A549 (cell line): ENCODE results near the gene PDYN. TPM values are rescaled to one million over a fixed set of nuclear protein-coding genes. Genes with fewer than 3 reads are reported as not detected.

Experiments used
- ATAC-seq, 2 experiments: fragments of 200-7000 bp in 1 of 2; fragments of >200 bp in 1 of 2; cut with Nextera tagmentation in 1 of 2; cut with Tn5 transposase in 1 of 2; 3 replicates each; pipeline versions ENCODE4 v1.8.0 to v1.9.1; 2018 to 2020; ENCODE audit warnings: mild to moderate bottlenecking in 1 of 2, moderate library complexity in 1 of 2
- CTCF ChIA-PET: fragments of 300-600 bp; sonication (Branson Sonifier 250); formaldehyde crosslinking; extraction: SDS; loops from one replicate; lab custom pipeline; 2021; ENCODE audit warnings: antibody characterized with exemption, inconsistent platforms; lab: Yijun Ruan, JAX
- POLR2A ChIA-PET: fragments of 350-600 bp; formaldehyde crosslinking; extraction: SDS; loops from one replicate; lab custom pipeline; 2021; ENCODE audit warnings: antibody characterized with exemption, inconsistent platforms; lab: Yijun Ruan, JAX
- DNase-seq, 2 experiments: peaks; one replicate each; pipeline versions ENCODE4 v3.0.0 to v3.0.0-alpha.2; 2011 to 2016; ENCODE audit warnings: low read depth in 1 of 2, low spot score in 1 of 2
- FAIRE-seq: peaks from 2 replicates; lab custom pipeline; 2011; peaks lifted over from hg19 to GRCh38; lab: Jason Lieb, UNC
- H3K27ac ChIP-seq, 2 experiments: fragments of >200 bp; sonication (Bioruptor Twin); formaldehyde crosslinking; 3 replicates each; pipeline ENCODE4 v1.5.1; 2016 to 2017
- H3K4me1 ChIP-seq: fragments of >200 bp; sonication (Bioruptor Twin); formaldehyde crosslinking; 3 replicates; pipeline ENCODE4 v1.6.1; 2016
- H3K4me2 ChIP-seq: fragments of >200 bp; sonication (Bioruptor Twin); formaldehyde crosslinking; 3 replicates; pipeline ENCODE4 v1.6.1; 2016
- H3K4me3 ChIP-seq: fragments of >200 bp; sonication (Bioruptor Twin); formaldehyde crosslinking; 3 replicates; pipeline ENCODE4 v1.5.1; 2016
- H3K9me3 ChIP-seq: fragments of >200 bp; sonication (Bioruptor Twin); formaldehyde crosslinking; 3 replicates; pipeline ENCODE4 v1.6.1; 2016
- CBX2 ChIP-seq: fragments of 200-600 bp; sonication (generic); IDR thresholded peaks from 2 replicates; pipeline ENCODE4 v1.6.1; 2016; ENCODE audit warnings: low read depth, mild to moderate bottlenecking, borderline replicate concordance
- CEBPB ChIP-seq, 2 experiments: fragments of >200 bp in 1 of 2; sonication (Bioruptor Twin) in 1 of 2; formaldehyde crosslinking in 1 of 2; IDR thresholded peaks; 2 replicates each; pipeline ENCODE4 v1.6.1; 2012 to 2016
- HDAC2 ChIP-seq: fragments of 200-600 bp; sonication (generic); IDR thresholded peaks from 2 replicates; pipeline ENCODE4 v1.6.1; 2016
- HOXA7 ChIP-seq: fragments of 250-450 bp; sonication (Bioruptor Pico); IDR thresholded peaks from 2 replicates; pipeline ENCODE4 v1.5.0; 2020; ENCODE audit warnings: mild to moderate bottlenecking, moderate library complexity
- JUNB ChIP-seq: fragments of >200 bp; sonication (Bioruptor Twin); formaldehyde crosslinking; IDR thresholded peaks from 2 replicates; pipeline ENCODE4 v1.6.1; 2016
- NR3C1 ChIP-seq: fragments of >200 bp; sonication (Bioruptor Twin); formaldehyde crosslinking; IDR thresholded peaks from 3 replicates; pipeline ENCODE4 v1.6.1; 2017
- PHF8 ChIP-seq: fragments of 200-600 bp; sonication (generic); IDR thresholded peaks from 2 replicates; pipeline ENCODE4 v1.6.1; 2016; ENCODE audit warnings: low read depth, mild to moderate bottlenecking, antibody characterized with exemption, moderate library complexity, borderline replicate concordance
- POLR2A ChIP-seq: IDR thresholded peaks from 2 replicates; pipeline ENCODE4 v1.6.1; 2012; ENCODE audit warnings: mild to moderate bottlenecking, low read length
- RCOR1 ChIP-seq: fragments of 150-350 bp; IDR thresholded peaks from 2 replicates; pipeline ENCODE4 v1.6.1; 2014; ENCODE audit warnings: antibody characterized with exemption, low read length, low read depth
- TFCP2L1 ChIP-seq: fragments of 250-450 bp; sonication (Bioruptor Pico); IDR thresholded peaks from 2 replicates; pipeline ENCODE4 v1.5.0; 2021; ENCODE audit warnings: mild to moderate bottlenecking
- ZFP36 ChIP-seq: fragments of 450-650 bp; IDR thresholded peaks from 2 replicates; pipeline ENCODE4 v1.6.1; 2014; ENCODE audit warnings: borderline replicate concordance; ENCODE audit not compliant: partially characterized antibody
- ZNF302 ChIP-seq: fragments of 250-450 bp; sonication (Bioruptor Pico); IDR thresholded peaks from 2 replicates; pipeline ENCODE4 v1.9.0; 2021; ENCODE audit warnings: inconsistent platforms, mild to moderate bottlenecking, moderate library complexity
- WGBS: methylation state at CpG from one replicate; pipeline ENCODE4 v1.1.6; 2017; ENCODE audit errors: missing lambda C conversion rate; 5-methylcytosine and 5-hydroxymethylcytosine counted together
- polyA plus RNA-seq, 4 experiments: library from polyadenylated mRNA; depleted of rRNA in 3 of 4; stranded (reverse); fragments of >200 nt; fragmentation: RNase III in 1 of 4; extraction: RNeasy Plus Mini Kit Qiagen cat#74134 plus additional on column Dnase treatment in 1 of 4; gene quantifications; 2 replicates in 3 of 4; 3 replicates in 1 of 4; pipeline ENCODE4 v1.2.3, GENCODE V29; 2011 to 2017
- TF ChIP-seq, protein P1 (sequence below): fragments of >200 bp; sonication (Bioruptor Twin); formaldehyde crosslinking; IDR thresholded peaks from 3 replicates; pipeline ENCODE4 v1.6.1; 2016
- TF ChIP-seq, protein P2 (sequence below): fragments of >200 bp; sonication (Bioruptor Twin); formaldehyde crosslinking; IDR thresholded peaks from 3 replicates; pipeline ENCODE4 v1.5.1; 2016
- TF ChIP-seq, protein P3 (sequence below): IDR thresholded peaks from 2 replicates; pipeline ENCODE4 v1.6.1; 2012
- TF ChIP-seq, protein P4 (sequence below): fragments of 250-450 bp; sonication (Bioruptor Pico); IDR thresholded peaks from 2 replicates; pipeline ENCODE4 v1.5.0; 2021; ENCODE audit warnings: mild to moderate bottlenecking, moderate library complexity, borderline replicate concordance
- TF ChIP-seq, protein P5 (sequence below): fragments of 250-450 bp; sonication (Bioruptor Pico); IDR thresholded peaks from 2 replicates; pipeline ENCODE4 v1.5.0; 2020; ENCODE audit warnings: low read depth, mild to moderate bottlenecking, moderate library complexity

Gene PDYN
- polyA plus RNA-seq, 2 of the 4 experiments (the other 2 are of a cell fraction): not detected

DNA sequence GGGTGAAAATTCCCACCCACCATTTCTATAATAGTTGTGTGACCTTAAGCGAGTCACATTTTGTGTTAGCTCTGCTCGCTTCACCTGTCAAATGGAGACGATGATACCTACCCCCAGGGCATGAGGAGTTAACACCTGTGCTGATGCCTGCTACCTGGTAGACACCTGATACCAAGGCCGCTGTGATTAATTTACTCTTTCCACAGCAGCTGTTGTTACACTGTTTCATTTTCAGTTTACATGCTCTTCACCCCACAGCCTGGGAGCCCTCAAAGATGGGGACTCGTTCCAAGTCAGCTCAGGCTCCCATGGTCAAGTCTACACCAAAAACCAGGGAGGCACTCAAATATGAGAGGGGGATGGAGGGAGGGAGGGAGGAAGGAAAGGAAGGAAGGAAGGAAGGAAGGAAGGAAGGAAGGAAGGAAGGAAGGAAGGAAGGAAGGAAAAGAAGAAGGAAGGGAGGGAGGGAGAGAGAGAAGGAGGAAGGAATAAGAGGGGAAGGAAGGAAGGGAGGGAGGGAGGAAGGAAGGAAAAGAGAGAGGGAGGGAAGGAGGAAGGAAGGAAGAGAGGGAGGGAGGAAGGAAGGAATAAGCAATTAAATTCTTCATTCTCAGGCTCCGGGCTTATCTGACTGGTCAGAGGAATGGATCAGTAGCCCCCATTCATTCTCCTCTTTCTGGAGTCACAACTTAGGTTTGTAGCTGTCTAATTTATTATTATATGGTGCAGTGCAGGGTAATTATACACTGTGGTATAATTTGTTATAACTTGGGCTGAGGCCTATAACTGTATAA, 40.9 kb downstream of the PDYN start:
- DNase-seq (no peak), ATAC-seq (no peak), FAIRE-seq (no peak)
- TF ChIP-seq HDAC2: no peak
- no peak for TF ChIP-seq JUNB
- TF ChIP-seq, protein P1, sequence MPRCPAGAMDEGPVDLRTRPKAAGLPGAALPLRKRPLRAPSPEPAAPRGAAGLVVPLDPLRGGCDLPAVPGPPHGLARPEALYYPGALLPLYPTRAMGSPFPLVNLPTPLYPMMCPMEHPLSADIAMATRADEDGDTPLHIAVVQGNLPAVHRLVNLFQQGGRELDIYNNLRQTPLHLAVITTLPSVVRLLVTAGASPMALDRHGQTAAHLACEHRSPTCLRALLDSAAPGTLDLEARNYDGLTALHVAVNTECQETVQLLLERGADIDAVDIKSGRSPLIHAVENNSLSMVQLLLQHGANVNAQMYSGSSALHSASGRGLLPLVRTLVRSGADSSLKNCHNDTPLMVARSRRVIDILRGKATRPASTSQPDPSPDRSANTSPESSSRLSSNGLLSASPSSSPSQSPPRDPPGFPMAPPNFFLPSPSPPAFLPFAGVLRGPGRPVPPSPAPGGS: no peak
- no peak for TF ChIP-seq TFCP2L1
- no peak overlapping the region for H3K4me3 ChIP-seq
- H3K4me1 ChIP-seq: no peaks in the 10 kb centered on the region
- H3K9me3 ChIP-seq: no peaks in the 10 kb centered on the region
- H3K4me2 ChIP-seq: no peak overlapping the region
- no peak overlapping the region for H3K27ac ChIP-seq
- WGBS: 67% methylated on average over 6 of the region's 6 CpGs
- POLR2A ChIA-PET: no interaction called here
- CTCF ChIA-PET: interaction anchor here (0.6 to 2.0 kb wide), 6 partner anchors 12 to 220 kb away, joined by 3 to 14 read pairs (median 6); no protein-coding TSS in a partner anchor

DNA sequence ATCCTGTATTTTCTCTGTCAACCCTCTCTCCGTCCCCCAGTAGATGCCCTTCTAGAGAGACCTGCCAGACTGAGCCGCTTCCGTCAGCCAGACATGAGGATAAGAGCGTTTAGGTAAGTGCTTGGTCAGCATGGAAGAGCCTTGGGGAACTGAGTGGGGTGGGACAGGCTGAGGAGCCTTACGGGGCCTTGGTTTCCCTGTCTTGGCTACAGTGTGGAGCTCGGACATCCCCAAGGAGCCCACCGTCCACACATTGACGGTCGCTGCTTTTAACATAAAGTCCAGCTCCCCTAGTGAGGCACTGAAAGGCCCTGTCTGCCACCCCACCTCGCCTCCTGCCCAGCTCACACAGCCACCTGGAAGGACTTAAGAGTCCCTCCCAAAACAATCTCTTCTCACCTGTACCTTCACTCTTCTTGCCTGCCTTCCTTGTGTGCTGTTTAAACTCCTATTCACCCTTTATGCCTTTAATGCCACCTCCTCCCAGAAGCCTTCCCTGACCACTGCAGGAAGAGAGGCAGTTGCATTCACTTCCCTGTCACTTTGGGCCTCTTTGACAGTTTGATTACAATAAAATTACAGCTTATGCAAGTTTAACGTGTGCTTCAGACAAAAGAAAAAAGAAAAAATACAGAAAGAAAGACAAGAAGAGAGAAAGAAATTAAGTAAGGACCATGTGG, 42.3 kb downstream of the PDYN start:
- Histone ChIP-seq H3K4me2 (no peak overlapping the region), H3K4me3 (no peak overlapping the region), H3K4me1 (no peaks in the 10 kb centered on the region), H3K27ac (no peak overlapping the region), H3K9me3 (no peaks in the 10 kb centered on the region)
- FAIRE-seq: no peak
- ChIA-PET CTCF (interaction anchor here (0.6 to 2.0 kb wide), 8 partner anchors 13 to 1059 kb away, joined by 3 to 14 read pairs (median 4); no protein-coding TSS in a partner anchor), POLR2A (no interaction called here)
- no peak for DNase-seq
- TF ChIP-seq ZFP36: peak; percentile 58
- TF ChIP-seq POLR2A: no peak
- WGBS: 66% methylated on average over 11 of the region's 11 CpGs
- ATAC-seq: no peak

DNA sequence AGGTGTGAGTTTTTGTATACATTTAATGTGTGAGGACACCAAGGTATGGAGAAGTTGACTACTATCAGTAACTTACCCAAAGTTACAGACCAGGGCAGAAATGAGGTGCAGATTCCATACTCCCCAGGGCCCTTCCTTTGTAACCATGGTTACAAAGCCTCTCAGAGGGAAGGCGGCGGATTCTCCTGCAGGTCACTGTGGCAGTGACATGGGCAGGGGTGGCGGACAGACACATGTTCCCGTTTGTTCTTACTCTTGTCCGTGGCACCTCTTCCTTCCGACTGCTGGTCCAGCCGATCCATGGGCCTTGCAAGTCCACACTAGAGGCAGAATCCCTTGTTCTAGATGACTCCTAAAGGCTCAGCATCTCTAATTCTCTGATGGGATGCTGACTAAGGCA, 43.0 kb downstream of the PDYN start:
- POLR2A ChIA-PET: no interaction called here
- FAIRE-seq: no peak
- no peak overlapping the region for H3K4me3 ChIP-seq
- CTCF ChIA-PET: interaction anchor here (0.6 to 1.5 kb wide), 2 partner anchors 16 to 148 kb away, joined by 3 read pairs; no protein-coding TSS in a partner anchor
- H3K4me2 ChIP-seq: no peak overlapping the region
- TF ChIP-seq, protein P2, sequence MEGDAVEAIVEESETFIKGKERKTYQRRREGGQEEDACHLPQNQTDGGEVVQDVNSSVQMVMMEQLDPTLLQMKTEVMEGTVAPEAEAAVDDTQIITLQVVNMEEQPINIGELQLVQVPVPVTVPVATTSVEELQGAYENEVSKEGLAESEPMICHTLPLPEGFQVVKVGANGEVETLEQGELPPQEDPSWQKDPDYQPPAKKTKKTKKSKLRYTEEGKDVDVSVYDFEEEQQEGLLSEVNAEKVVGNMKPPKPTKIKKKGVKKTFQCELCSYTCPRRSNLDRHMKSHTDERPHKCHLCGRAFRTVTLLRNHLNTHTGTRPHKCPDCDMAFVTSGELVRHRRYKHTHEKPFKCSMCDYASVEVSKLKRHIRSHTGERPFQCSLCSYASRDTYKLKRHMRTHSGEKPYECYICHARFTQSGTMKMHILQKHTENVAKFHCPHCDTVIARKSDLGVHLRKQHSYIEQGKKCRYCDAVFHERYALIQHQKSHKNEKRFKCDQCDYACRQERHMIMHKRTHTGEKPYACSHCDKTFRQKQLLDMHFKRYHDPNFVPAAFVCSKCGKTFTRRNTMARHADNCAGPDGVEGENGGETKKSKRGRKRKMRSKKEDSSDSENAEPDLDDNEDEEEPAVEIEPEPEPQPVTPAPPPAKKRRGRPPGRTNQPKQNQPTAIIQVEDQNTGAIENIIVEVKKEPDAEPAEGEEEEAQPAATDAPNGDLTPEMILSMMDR: no peak
- TF ChIP-seq NR3C1: no peak
- TF ChIP-seq ZNF302 (CRISPR knock-in tag): no peak
- TF ChIP-seq HOXA7 (CRISPR knock-in tag): no peak
- TF ChIP-seq, protein P3, sequence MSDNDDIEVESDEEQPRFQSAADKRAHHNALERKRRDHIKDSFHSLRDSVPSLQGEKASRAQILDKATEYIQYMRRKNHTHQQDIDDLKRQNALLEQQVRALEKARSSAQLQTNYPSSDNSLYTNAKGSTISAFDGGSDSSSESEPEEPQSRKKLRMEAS: no peak
- TF ChIP-seq, protein P4, sequence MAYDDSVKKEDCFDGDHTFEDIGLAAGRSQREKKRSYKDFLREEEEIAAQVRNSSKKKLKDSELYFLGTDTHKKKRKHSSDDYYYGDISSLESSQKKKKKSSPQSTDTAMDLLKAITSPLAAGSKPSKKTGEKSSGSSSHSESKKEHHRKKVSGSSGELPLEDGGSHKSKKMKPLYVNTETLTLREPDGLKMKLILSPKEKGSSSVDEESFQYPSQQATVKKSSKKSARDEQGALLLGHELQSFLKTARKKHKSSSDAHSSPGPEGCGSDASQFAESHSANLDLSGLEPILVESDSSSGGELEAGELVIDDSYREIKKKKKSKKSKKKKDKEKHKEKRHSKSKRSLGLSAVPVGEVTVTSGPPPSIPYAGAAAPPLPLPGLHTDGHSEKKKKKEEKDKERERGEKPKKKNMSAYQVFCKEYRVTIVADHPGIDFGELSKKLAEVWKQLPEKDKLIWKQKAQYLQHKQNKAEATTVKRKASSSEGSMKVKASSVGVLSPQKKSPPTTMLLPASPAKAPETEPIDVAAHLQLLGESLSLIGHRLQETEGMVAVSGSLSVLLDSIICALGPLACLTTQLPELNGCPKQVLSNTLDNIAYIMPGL: no peak
- TF ChIP-seq, protein P5, sequence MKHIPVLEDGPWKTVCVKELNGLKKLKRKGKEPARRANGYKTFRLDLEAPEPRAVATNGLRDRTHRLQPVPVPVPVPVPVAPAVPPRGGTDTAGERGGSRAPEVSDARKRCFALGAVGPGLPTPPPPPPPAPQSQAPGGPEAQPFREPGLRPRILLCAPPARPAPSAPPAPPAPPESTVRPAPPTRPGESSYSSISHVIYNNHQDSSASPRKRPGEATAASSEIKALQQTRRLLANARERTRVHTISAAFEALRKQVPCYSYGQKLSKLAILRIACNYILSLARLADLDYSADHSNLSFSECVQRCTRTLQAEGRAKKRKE (CRISPR knock-in tag): no peak
- no peak for TF ChIP-seq RCOR1
- TF ChIP-seq CEBPB (IDR thresholded peaks at IDR 0.05): no peak
- no peak for TF ChIP-seq CBX2
- no peak for TF ChIP-seq PHF8
- TF ChIP-seq POLR2A: no peak
- DNase-seq: no peak
- ATAC-seq: no peak
- 80% methylated on average over 7 of the region's 7 CpGs for WGBS
- H3K9me3 ChIP-seq: no peaks in the 10 kb centered on the region
- no peak overlapping the region for H3K27ac ChIP-seq
- no peaks in the 10 kb centered on the region for H3K4me1 ChIP-seq
